HG03025 (cell line): ENCODE measurements around the gene YWHAQ.
"Not testable (repeated sequence)": the region's sequence is repeated elsewhere in the genome, so short reads cannot be mapped to it uniquely, and the experiment has no call there.

ENCODE experiments used
- ATAC-seq: cut with Tn5 transposase; IDR thresholded peaks from one replicate; pipeline ENCODE4 v1.9.1; 2021; ENCODE audit warnings: mild to moderate bottlenecking, moderate library complexity; ENCODE audit not compliant: unreplicated experiment, low FRiP score

Gene YWHAQ

DNA sequence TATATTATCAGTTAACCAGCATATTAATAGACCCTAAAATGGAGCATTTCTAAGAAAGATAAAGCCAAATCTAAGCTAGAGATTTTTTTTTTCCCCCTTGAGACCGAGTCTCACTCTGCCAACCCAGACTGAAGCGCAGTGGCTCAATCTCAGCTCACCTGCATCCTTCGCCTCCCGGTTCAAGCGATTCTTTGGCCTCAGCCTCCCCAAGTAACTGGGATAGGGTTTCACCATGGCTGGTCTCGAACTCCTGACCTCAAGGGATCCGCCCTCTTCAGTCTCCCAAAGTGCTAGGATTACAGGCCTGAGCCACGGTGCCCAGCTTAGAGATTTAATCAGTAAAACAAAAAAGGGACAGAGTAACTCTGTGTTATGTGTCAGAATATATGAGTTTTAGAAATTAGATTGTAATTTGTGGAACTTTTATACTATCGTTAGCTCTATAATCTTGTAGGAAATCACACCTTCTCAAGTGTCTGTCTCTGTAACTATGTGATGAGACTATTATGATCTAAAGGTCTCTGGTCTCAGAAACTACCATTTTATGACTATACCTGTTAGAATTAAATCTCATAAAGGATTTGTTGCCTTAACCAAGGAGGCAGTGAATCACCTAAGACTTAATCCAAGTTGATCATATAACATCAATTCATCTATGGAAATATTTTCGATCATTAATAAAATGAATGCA lies 34.0 kb downstream of the YWHAQ start:
- ATAC-seq, result no peak

DNA sequence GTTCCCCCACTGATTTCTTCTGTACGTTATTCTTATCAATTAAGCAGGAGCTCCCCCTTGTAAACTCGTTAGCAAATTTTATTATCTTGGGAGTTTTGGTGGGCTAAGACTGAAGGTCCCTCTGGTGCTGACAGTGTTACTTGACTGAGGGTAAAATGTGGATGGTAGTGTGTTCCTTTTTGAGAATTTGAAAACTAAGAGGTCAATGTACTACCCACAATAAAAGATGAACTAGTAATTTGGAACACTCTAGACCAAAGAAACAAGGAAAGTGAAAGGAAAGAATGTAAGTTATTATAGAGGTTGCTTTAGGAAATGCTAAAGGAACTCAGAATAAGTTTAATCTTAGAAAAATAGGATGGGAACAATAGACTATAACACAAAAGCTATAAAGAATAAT lies 35.1 kb downstream of the YWHAQ start:
- ATAC-seq, result no peak

DNA sequence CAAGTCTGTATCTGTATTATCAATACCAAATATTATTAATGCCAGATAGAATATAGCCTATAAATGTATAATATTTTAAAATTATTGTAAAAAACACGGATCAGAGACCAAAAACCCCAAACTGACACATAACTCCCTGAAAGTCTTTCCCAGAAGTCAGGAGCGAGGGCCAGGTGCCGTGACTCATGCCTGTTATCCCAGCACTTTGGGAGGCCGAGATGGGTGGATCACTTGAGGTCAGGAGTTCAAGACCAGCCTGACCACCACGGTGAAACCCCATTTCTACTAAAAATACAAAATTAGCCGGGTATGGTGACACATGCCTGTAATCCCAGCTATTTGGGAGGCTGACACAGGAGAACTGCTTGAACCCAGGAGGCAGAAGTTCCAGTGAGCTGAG lies 35.5 kb downstream of the YWHAQ start:
- ATAC-seq, result not testable (repeated sequence)

DNA sequence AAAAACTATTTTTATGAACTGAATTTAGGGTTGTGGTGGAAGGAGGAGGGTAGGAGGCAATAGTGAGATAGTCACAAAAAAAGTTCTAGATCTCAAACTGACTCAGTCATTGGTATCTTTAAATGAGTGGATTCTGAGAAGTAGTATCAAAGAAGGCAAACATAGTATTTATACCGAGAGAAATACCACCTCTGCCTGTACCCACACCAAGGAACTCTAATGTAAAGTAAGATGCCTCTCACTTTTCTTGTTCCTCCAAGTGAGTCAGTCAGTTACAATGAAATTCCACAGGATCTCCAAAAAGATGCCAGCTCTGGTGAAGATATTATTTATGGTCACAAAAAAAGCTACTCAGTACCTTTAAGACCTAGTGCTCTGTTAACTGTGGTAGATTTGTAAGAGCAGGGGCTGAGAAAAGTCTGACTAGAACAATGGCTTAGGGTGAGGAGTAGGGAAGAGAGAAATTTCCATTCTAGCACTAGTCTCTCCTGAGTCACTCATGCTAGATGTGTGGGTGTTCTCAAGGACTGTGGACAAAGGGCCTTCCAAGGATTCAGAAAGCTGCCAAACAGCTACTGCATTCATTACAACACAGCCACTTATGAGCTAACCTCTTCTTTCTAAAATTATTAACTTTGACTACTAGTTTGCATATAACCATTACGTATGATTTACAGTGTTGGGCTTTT lies 36.3 kb downstream of the YWHAQ start:
- no peak for ATAC-seq

DNA sequence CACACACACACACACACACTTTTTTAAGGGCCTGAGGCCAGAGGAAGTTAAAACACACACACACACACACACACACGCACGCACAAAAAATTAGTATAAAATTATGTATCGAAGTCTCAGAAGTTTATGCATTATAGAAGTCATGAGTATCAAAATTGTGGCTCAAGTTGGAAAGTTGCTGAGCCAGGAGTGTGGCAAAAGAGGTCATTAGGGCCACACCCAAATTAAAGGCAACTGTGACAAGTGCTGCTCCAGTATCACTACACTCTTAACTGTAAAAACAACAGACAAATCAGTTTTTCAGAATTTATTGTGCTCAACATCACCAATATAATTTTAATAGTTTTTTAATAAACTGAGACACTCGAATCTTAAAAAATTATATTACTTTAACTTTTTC lies 36.9 kb downstream of the YWHAQ start:
- ATAC-seq, result no peak

DNA sequence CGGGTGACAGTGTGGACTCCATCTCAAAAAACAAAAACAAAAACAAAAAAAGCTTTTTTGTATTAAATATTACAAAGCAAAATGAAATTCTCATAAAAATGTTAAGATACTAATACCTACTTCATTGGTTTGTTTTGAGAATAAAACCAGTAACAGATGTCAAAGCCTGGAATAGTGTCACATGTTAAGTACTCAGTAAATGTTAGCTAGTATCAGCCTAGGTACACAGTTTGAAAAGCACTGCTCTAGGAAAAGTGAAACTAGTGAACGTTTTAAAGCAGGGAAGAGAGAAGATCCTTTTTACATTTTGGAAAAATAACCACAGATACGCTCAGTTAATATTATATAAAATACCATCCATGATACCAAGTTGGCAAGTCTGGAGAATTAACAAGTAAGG lies 38.1 kb downstream of the YWHAQ start:
- no peak for ATAC-seq

DNA sequence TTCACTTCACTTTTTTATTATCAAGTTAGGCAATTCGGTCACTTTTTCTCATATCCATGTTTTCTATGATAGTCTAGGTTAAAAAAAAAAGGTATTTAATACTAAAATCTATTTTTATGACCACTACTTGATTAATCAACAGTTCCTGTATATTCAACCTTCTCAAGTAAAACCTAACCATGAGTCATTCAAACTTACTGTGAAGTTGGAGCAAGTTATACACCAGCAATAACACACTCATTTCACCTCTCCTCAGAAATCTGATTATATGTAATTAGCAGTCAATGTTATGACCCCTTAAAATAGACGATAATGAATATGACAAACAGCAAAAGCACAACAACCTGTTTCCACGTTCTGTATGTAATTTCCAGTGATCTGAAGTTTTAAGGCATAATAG lies 40.2 kb downstream of the YWHAQ start:
- no peak for ATAC-seq

DNA sequence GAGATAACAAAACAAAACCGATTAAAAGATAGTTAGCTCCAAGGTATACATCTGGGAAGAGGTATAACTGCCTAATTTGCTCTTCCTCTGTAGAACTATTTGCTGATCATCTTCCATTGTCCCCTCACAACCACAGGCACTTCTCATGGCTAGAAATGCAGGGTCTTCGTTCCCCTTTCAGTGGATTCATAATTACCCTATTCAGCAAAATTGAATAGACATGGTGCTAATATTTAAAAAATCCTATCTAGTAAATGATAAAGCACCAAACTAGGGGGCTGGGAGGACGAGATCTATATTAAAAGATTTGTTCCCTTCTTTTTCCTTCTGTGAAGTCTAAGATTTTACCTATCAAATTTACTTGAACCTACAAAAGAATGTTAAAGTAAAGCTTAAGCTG lies 44.3 kb downstream of the YWHAQ start:
- no peak for ATAC-seq

DNA sequence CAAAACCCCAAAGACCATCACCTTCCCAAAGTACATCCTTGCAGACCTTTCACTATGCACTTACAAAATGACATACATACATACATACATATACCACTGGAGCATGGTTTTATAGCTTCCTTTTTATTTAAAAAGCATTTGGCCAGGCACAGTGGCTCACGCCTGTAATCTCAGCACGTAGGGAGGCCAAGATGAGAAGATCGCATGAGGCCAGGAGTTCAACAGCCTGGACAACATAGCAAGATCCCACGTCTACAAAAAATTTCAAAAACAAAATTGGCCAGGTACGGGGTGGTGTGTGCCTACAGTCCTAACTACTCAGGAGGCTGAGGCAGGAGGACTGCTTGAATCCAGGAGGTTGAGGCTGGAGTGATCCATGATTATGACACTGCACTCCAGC lies 45.3 kb downstream of the YWHAQ start:
- ATAC-seq, result no peak

DNA sequence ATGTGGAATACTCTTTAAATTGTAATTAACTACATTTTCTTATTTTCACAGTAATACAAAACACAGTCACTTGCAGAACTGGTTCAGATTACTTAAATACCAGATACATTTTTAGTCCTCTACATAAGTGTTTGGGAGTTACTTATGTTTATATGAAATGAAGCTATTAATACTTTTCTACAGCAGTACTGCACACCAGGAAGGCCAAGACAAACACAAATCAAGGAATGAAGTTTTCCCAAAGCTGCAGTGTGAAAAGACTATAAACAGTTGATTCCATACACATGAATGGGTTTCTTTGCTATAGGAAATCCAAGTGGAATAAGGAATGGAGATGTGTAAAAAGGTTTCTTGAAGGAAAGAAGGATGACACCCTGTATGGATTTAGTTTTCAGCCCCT lies 45.9 kb downstream of the YWHAQ start:
- not testable (repeated sequence) for ATAC-seq

DNA sequence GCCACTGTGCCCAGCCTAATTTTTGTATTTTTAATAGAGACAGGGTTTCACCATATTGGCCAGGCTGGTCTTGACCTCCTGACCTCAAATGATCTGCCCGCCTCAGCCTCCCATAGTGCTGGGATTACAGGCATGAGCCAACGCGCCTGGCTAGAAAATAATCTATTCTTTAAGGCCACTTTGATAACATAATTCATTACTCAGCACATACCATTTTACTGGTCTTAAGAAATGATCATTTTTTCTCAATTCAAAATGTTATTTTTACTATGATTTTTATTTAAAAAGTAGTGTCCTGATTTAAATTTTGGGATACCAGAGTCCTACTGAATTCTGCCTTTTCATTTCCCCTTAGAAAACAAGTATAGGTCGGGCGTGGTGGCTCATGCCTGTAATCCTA lies 48.2 kb downstream of the YWHAQ start:
- no peak for ATAC-seq

DNA sequence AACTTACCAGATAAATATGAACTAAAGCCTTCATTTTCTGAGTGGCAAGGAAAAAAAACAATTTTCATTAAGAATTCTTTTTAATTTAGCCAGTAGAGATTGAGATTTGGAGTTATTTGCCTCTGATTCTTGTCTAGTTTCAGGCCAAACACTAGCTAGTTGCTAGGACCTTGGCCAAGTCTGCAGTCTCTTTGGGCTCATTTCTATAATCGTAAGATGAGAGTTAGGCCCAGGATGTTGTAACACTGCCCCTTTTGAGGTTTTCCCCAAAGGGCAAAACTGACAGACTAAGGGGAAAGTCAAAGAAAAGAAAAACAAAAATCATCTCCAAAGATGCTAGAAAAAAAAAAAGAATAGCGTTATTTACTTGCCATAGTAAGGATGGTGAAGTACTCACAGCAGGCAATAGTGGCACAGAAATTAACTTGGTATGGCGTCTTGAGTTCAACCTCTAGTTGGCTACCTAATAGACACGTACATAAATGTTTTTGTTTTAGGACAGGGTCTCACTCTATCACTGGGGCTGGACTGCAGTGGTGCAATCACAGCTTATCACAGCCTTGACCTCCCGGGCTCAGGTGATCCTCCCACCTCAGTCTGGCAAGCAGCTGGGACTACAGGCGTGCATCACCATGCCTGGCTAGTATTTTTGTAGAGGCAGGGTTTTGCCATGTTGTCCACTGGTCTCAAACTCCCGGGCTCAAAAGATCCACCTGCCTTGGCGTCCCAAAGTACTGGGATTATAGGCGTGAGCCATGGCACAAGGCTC lies 52.1 kb downstream of the YWHAQ start:
- no peak for ATAC-seq

DNA sequence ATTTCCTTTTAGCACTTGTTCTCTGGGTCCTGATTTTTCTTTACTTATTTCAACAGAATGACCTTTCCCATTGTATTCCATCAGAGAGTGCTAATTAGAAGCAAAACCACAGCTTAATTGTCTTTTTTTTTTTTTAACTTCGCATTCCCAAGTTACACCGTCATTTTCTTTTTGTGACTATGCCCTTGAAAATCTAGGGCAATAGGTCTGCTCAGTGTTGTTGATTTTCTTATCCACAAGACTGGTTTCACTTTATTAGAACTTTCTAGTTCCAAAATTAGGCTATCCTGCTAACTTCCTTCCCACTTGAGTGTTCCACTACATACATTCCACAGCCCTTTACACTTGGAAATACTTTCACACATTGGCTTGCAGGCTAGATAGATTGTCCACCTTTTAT lies 56.5 kb downstream of the YWHAQ start:
- ATAC-seq, result no peak

DNA sequence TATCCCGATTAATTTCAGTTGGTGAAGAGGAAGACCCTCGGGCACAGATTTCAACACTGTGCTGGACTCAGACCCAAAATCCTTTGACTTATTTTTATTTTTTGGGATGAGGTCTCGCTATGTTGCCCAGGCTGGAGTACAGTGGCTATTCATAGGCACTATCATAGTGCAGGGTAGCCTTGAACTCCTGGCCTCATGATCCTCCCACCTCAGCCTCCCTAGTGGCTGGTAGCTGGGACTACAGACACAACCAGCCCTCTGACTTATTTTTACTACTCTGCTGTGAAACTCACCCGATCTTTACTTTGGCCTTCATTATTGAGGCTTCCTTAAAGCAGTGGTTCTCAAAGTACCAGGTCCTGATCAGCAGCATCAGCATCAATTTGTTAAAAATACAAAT lies 57.0 kb downstream of the YWHAQ start:
- no peak for ATAC-seq

DNA sequence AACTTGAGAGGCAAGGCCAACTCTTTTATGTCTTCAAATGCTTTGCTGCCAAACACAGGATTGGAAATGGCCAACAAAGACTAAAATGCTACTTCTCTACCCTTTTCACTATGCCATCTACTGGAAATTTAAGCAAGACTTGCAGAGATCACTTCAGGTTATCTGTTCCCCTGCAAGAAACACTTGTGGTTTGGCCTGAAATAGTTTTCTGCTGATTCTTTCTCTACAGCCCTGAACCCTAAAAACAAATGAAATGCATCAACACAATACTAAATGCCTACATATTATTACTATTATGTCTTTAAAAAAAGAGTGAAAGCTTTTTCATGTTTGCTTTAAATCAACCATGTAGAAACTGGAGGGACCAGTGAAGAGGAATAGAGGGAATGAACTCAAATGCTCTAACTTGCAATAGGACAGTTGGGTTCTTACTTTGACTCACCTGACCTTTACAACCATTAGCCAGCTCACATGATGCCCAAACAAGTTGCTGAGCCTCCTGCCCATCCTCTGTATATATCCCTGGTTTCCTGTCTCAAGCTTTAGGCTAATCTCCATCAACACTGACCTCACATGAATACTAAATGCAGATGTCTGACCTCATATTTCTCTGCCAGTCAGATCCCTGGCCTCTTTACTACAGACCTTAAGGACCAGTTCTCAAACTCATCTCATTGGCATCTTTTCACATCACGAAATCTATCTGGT lies 57.6 kb downstream of the YWHAQ start:
- no peak for ATAC-seq

DNA sequence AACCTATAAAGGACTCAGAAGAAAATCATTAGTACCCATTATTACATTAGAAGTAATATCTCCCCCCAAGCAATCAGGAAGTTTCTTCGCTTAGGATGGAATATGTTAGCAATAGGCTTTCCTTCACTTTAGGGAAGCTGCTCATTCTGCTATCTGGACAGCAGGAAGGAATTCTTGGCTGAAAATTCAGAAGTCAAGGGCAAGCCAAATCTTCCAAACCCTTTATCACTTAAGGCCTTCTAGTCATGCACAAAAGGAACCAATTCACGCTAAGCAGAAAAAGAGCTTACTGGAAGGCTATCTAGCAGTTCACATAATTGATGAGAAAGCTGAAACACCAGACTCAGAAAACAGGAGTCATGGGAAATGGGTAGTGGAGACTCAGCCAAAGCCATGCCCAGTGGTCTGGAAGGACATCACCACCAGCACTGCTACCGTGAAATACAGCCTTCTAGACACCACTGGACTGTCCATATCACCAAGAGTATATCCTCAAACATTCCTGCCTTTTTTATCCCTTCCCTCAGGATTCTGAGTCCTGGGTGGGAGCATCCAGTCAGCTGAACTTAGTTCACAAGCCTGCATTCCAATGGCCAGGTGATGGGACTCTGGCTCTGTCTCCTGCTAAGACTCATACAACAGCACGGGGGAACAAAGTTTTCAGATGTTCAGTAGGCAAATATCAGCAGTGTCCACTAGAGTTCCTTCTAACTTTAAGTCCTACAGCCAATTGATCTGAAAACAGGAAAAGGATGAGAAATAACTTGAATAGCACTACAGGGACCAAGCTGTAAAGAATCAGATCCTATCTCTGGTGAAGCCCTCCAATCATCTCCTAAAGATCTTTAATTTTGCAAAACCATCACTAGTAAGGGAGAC lies 60.4 kb downstream of the YWHAQ start:
- no peak for ATAC-seq

DNA sequence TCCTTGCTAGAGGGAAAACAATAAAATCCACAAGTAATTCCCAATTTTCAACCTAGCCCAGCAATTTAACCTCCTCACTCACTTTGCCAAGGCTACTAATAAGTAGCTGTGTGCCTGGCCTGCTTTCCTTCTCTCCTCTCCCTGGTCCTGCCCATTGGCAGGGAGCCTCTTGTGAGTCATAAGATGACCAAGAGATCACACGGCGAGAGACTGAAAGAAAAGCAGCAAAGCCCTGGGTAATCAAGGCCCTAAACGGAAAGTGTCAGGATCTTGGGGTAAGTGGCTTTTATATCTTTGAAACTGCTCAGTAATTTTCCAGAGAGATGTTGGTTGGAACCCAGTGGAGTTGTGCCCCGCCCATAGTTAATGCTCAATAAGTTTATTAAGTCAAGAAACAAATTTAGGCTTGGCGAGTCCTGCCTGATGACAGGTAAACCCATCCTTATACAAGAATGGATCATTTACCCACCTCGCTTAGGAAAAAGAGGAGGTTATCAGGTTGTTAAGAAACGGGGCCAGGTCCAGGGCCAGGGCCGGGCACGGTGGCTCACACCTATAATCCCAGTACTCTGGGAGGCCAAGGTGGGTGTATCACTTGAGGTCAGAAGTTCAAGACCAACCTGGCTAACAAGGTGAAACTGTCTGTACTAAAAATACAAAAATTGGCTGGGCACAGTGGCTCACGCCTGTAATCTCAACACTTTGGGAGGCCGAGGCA lies 65.2 kb downstream of the YWHAQ start:
- ATAC-seq, result no peak

DNA sequence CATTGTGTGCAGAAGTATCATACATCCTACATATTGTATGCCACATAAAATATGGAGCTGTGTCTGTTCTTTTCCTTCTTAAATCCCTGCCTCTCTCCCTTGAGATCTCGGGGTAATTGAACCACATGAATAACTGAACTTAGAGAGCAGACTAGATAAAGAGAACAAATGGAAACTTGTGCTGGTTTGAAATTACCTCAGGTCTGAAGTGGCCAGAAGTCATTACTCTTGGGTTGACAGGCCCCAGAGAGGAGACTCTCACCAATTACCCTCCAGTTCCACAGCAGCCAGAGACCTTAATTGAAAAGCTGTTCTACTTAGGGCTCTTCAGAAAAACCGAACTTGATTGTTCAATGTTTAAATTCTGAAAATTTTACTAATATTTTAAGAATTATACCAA lies 70.2 kb downstream of the YWHAQ start:
- no peak for ATAC-seq

DNA sequence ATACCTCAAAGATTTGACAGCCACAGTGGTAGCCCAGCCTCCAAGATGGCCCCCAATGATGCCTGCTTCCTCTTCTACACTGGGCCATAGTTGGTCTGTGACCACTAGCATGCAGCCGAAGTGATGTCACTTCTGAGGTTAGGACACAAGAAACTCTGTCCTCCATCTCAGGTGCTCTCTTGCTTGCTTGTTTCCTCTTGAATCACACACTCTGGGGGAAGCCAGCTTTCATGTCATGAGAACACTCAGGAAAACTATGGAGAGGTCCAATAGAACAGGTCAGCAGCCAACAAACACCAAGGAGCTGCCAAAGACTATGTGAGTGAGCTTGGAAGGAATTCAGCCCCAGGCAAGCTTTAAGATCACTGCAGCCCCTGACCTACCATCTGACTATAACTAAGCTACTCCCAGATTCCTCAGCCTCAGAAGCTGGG lies 71.8 kb downstream of the YWHAQ start:
- ATAC-seq, result no peak
